Upper lobe of left lung (tissue), 6 donors: ENCODE data around the gene OR8U1. TPM values are rescaled to one million over a fixed set of nuclear protein-coding genes. Genes with fewer than 3 reads are reported as not detected.
A peak's percentile ranks its signal among the peaks of the same experiment; 100 is the strongest.

Source experiments
- ATAC-seq, 2 donors: fragments of 200-7000 bp; cut with Tn5 transposase; one replicate each; pipeline ENCODE4 v1.9.1; 2022; ENCODE audit warnings: mild to moderate bottlenecking in 2 of 2, moderate library complexity in 2 of 2; ENCODE audit not compliant: low FRiP score in 2 of 2
- DNase-seq, 2 donors: peaks; one replicate each; pipeline ENCODE4 v3.0.0-alpha.2; 2019 to 2020
- H3K27ac ChIP-seq, 4 donors: fragments of 200-600 bp; sonication (generic); one replicate each; pipeline ENCODE4 v1.5.1; 2016 to 2019
- H3K27me3 ChIP-seq, 4 donors: fragments of 200-600 bp; sonication (generic); one replicate each; pipeline ENCODE4 v1.5.1; 2017 to 2019
- H3K36me3 ChIP-seq, 4 donors: fragments of 200-600 bp; sonication (generic); one replicate each; pipeline ENCODE4 v1.5.1; 2016 to 2019
- H3K4me1 ChIP-seq, 4 donors: fragments of 200-600 bp; sonication (generic); one replicate each; pipeline ENCODE4 v1.5.1; 2018 to 2019
- H3K4me3 ChIP-seq, 4 donors: fragments of 200-600 bp; sonication (generic); one replicate each; pipeline ENCODE4 v1.5.1; 2017 to 2019; ENCODE audit warnings: mild to moderate bottlenecking in 2 of 4, moderate library complexity in 1 of 4
- H3K9me3 ChIP-seq, 4 donors: fragments of 200-600 bp; sonication (generic); one replicate each; pipeline ENCODE4 v1.5.1; 2018 to 2019
- CTCF ChIP-seq, 6 experiments: fragments of 450-650 bp in 4 of 6; fragments of 200-600 bp in 2 of 6; sonication (generic) in 2 of 6; IDR thresholded peaks; one replicate each; pipeline ENCODE4 v1.5.1; 2016 to 2019; ENCODE audit warnings: antibody characterized with exemption in 6 of 6
- EP300 ChIP-seq, 4 donors: sonication (generic); formaldehyde crosslinking; IDR thresholded peaks; one replicate each; pipeline ENCODE4 v1.5.1; 2017; ENCODE audit warnings: antibody characterized with exemption in 4 of 4, control low read depth in 2 of 4
- POLR2A ChIP-seq, 4 donors: fragments of 450-650 bp; IDR thresholded peaks; one replicate each; pipeline ENCODE4 v1.5.1; 2016 to 2017; ENCODE audit warnings: antibody characterized with exemption in 4 of 4, mild to moderate bottlenecking in 2 of 4
- POLR2AphosphoS5 ChIP-seq, 2 donors: sonication (generic); formaldehyde crosslinking; IDR thresholded peaks; one replicate each; pipeline ENCODE4 v1.5.1; 2017; ENCODE audit warnings: antibody characterized with exemption in 2 of 2
- WGBS, 2 donors: methylation state at CpG; one replicate each; pipeline ENCODE4 v1.1.5; 2017 to 2018; 5-methylcytosine and 5-hydroxymethylcytosine counted together
- total RNA-seq, 6 donors: library from RNA; depleted of rRNA in 4 of 6; stranded (reverse); fragments of >200 nt in 4 of 6; gene quantifications; one replicate each; pipeline versions ENCODE4 v1.1.0 to v1.2.1, GENCODE V29; 2016 to 2021
- donor health status: DM: no; HTN: no; CAD: no; lungs with moderate emphysema.
- donor health status: DM: no; HTN: yes; CAD: no; lungs with severe emphysema.

OR8U1 gene
- total RNA-seq: not detected

- DNase-seq (no peak), ATAC-seq (no peak)
- Histone ChIP-seq H3K4me1 (no peaks in the 10 kb centered on the region), H3K36me3 (no peaks in the 10 kb centered on the region), H3K27me3 (no peaks in the 10 kb centered on the region), H3K4me3 (no peak within 1 kb of the TSS), H3K27ac (no peak within 1 kb of the TSS), H3K9me3 (no peaks in the 10 kb centered on the region)
- TF ChIP-seq CTCF (IDR thresholded peaks at IDR 0.05) (no peak), POLR2AphosphoS5 (IDR thresholded peaks at IDR 0.05) (no peak), POLR2A (IDR thresholded peaks at IDR 0.05) (no peak), EP300 (IDR thresholded peaks at IDR 0.05) (no peak)
- 78 to 79% methylated on average over 2 of the region's 2 CpGs for WGBS, 2 donors
These were observed at the start of gene OR8U1 for GRCh38 chr11:56375324-56375723. TSS of gene OR8U1 (plus strand) at chr11:56375624. CDS start at chr11:56375624, 0 bp downstream.

- DNase-seq (peak in 1 of 2 donors; percentile 74), ATAC-seq (peak; percentile 38 to 57)
- Histone ChIP-seq H3K4me3 (no peak overlapping the region), H3K36me3 (no peaks in the 10 kb centered on the region), H3K27ac (no peak overlapping the region), H3K9me3 (no peaks in the 10 kb centered on the region), H3K27me3 (no peaks in the 10 kb centered on the region), H3K4me1 (no peaks in the 10 kb centered on the region)
- no peak for TF ChIP-seq EP300 (IDR thresholded peaks at IDR 0.05)
- TF ChIP-seq CTCF (IDR thresholded peaks at IDR 0.05): no peak
- no peak for TF ChIP-seq POLR2A (IDR thresholded peaks at IDR 0.05)
- TF ChIP-seq POLR2AphosphoS5 (IDR thresholded peaks at IDR 0.05): no peak
- WGBS, 2 donors: 85 to 89% methylated on average over 5 to 34 of the region's 34 CpGs
These were observed 43.4 kb upstream of the OR8U1 start for GRCh38 chr11:56331861-56332491.

- TF ChIP-seq POLR2A (IDR thresholded peaks at IDR 0.05) (no peak), CTCF (IDR thresholded peaks at IDR 0.05) (no peak), EP300 (IDR thresholded peaks at IDR 0.05) (no peak), POLR2AphosphoS5 (IDR thresholded peaks at IDR 0.05) (no peak)
- H3K9me3 ChIP-seq: no peaks in the 10 kb centered on the region
- no peak for ATAC-seq
- no peak for DNase-seq
- H3K4me3 ChIP-seq: no peak overlapping the region
- no peaks in the 10 kb centered on the region for H3K4me1 ChIP-seq
- H3K36me3 ChIP-seq: no peaks in the 10 kb centered on the region
- 49 to 60% methylated on average over 3 of the region's 3 CpGs for WGBS, 2 donors
- H3K27me3 ChIP-seq: no peaks in the 10 kb centered on the region
- H3K27ac ChIP-seq: no peak overlapping the region
These were observed 42.3 kb upstream of the OR8U1 start for GRCh38 chr11:56333156-56333555.

GRCh38 chr11:56340289-56340688 is 35.1 kb upstream of the OR8U1 start:
- Histone ChIP-seq H3K4me3 (no peak overlapping the region), H3K4me1 (no peaks in the 10 kb centered on the region), H3K27ac (no peak overlapping the region), H3K9me3 (peaks cover 0 to 3% (median 0%) of the 10 kb centered on the region in 4 donors), H3K36me3 (no peaks in the 10 kb centered on the region), H3K27me3 (no peaks in the 10 kb centered on the region)
- DNase-seq (no peak), ATAC-seq (no peak)
- TF ChIP-seq CTCF (IDR thresholded peaks at IDR 0.05): no peak
- TF ChIP-seq EP300 (IDR thresholded peaks at IDR 0.05): no peak
- no peak for TF ChIP-seq POLR2A (IDR thresholded peaks at IDR 0.05)
- TF ChIP-seq POLR2AphosphoS5 (IDR thresholded peaks at IDR 0.05): no peak

- no peaks in the 10 kb centered on the region for H3K4me1 ChIP-seq
- H3K36me3 ChIP-seq: no peaks in the 10 kb centered on the region
- WGBS, 2 donors: 81 to 92% methylated on average over 1 of the region's 1 CpG
- no peak for DNase-seq
- H3K27ac ChIP-seq: no peak within 1 kb of the TSS
- H3K9me3 ChIP-seq: peaks cover 0 to 3% (median 0%) of the 10 kb centered on the region in 4 donors
- ATAC-seq: no peak
- no peaks in the 10 kb centered on the region for H3K27me3 ChIP-seq
- H3K4me3 ChIP-seq: no peak within 1 kb of the TSS
- no peak for TF ChIP-seq EP300 (IDR thresholded peaks at IDR 0.05)
- no peak for TF ChIP-seq POLR2A (IDR thresholded peaks at IDR 0.05)
- no peak for TF ChIP-seq CTCF (IDR thresholded peaks at IDR 0.05)
- TF ChIP-seq POLR2AphosphoS5 (IDR thresholded peaks at IDR 0.05): no peak
These were observed 29.7 kb upstream of the OR8U1 start, which contains the start of gene OR8K1 for GRCh38 chr11:56345739-56346138. TSS of gene OR8K1 (plus strand) at chr11:56346039. CDS start at chr11:56346039, 0 bp downstream.
